ENCODE results near the gene STK39.

The STK39 gene

DNA sequence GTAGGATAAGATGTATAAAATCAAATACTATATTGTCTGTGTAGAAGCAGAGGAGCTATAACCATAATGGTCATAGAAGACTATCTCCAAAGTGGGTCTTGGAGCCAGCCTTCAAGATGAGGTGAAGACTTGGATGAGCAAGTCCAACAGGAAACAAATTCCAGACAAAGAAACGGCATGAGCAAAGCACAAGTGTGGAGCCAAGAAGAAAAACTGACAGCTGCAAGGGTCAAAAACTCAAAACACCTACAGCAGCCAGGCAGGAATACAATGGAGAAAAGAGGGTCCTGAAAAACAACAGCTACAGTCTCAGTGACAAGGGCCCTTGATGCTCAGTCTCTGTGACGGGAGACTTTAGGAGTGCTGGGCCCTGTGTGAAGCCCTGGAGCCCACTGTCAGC is 102.4 kb downstream of the STK39 start:
- no peak overlapping the region for H3K14ac ChIP-seq (ENCODE audit: low read length in 2 of 2)
- H3K23ac ChIP-seq (ENCODE audit: low read length in 2 of 2): no peak overlapping the region
- H3K9ac ChIP-seq (ENCODE audit: low read length): no peak overlapping the region
- no peak overlapping the region for H3K27ac ChIP-seq (ENCODE audit: low read length, poor library complexity, severe bottlenecking)
- H2BK5ac ChIP-seq (ENCODE audit: low read depth, low read length, poor library complexity, severe bottlenecking): no peak overlapping the region
- H3K79me1 ChIP-seq (replicated peaks; ENCODE audit: low read length, poor library complexity, severe bottlenecking): peaks cover 17% of the 10 kb centered on the region
- no peak overlapping the region for H2BK12ac ChIP-seq (ENCODE audit: low read length in 2 of 2)
- no peak overlapping the region for H3K4me3 ChIP-seq (ENCODE audit: insufficient read depth in 1 of 2, low read depth in 1 of 2, low read length in 2 of 2)
- 88% methylated on average over 2 of the region's 2 CpGs for WGBS
- no peak overlapping the region for H2BK15ac ChIP-seq (ENCODE audit: low read depth, poor library complexity, severe bottlenecking)
- no peak for DNase-seq
- no peak overlapping the region for H2AK5ac ChIP-seq (ENCODE audit: low read length, severe bottlenecking)
- H3K9me3 ChIP-seq (ENCODE audit: control insufficient read depth, low read length): no peaks in the 10 kb centered on the region
- H2AFZ ChIP-seq (ENCODE audit: low read depth, low read length): no peak overlapping the region
- H3K4me2 ChIP-seq (ENCODE audit: low read length, poor library complexity, severe bottlenecking): no peak overlapping the region
- no peak overlapping the region for H3K4ac ChIP-seq (ENCODE audit: low read depth in 1 of 2, low read length in 2 of 2)
- H2BK120ac ChIP-seq (ENCODE audit: low read depth, low read length): no peak overlapping the region
- H3K36me3 ChIP-seq (ENCODE audit: control insufficient read depth in 1 of 2, insufficient read depth in 2 of 2, low read depth in 1 of 2, low read length in 2 of 2): peaks cover 7 to 11% of the 10 kb centered on the region in 2 experiments
- peaks cover 3% of the 10 kb centered on the region for H3K4me1 ChIP-seq (ENCODE audit: control insufficient read depth, insufficient read depth, low read depth, low read length)
- no peak overlapping the region for H4K8ac ChIP-seq (ENCODE audit: low read length)
- H3K27me3 ChIP-seq (ENCODE audit: control insufficient read depth in 1 of 2, insufficient read depth in 1 of 2, low read length in 2 of 2): no peaks in the 10 kb centered on the region
- H4K91ac ChIP-seq (ENCODE audit: low read length): no peak overlapping the region
- no peak overlapping the region for H3K18ac ChIP-seq (ENCODE audit: low read depth in 1 of 2, low read length in 2 of 2)

GRCh38 chr2:168143813-168144212 is 103.6 kb downstream of the STK39 start:
- Histone ChIP-seq H3K18ac (ENCODE audit: low read depth in 1 of 2, low read length in 2 of 2) (no peak overlapping the region), H2BK120ac (ENCODE audit: low read depth, low read length) (no peak overlapping the region), H3K9me3 (ENCODE audit: control insufficient read depth, low read length) (no peaks in the 10 kb centered on the region), H2AK5ac (ENCODE audit: low read length, severe bottlenecking) (no peak overlapping the region), H2BK5ac (ENCODE audit: low read depth, low read length, poor library complexity, severe bottlenecking) (no peak overlapping the region), H2BK12ac (ENCODE audit: low read length in 2 of 2) (no peak overlapping the region), H2BK15ac (ENCODE audit: low read depth, poor library complexity, severe bottlenecking) (no peak overlapping the region), H3K9ac (ENCODE audit: low read length) (no peak overlapping the region), H3K14ac (ENCODE audit: low read length in 2 of 2) (no peak overlapping the region), H4K8ac (ENCODE audit: low read length) (no peak overlapping the region), H2AFZ (ENCODE audit: low read depth, low read length) (no peak overlapping the region), H3K79me1 (replicated peaks; ENCODE audit: low read length, poor library complexity, severe bottlenecking) (peaks cover 15% of the 10 kb centered on the region), H3K4me1 (ENCODE audit: control insufficient read depth, insufficient read depth, low read depth, low read length) (no peaks in the 10 kb centered on the region), H3K4me3 (ENCODE audit: insufficient read depth in 1 of 2, low read depth in 1 of 2, low read length in 2 of 2) (no peak overlapping the region), H3K27me3 (ENCODE audit: control insufficient read depth in 1 of 2, insufficient read depth in 1 of 2, low read length in 2 of 2) (no peaks in the 10 kb centered on the region), H3K23ac (ENCODE audit: low read length in 2 of 2) (no peak overlapping the region), H4K91ac (ENCODE audit: low read length) (no peak overlapping the region), H3K36me3 (ENCODE audit: control insufficient read depth in 1 of 2, insufficient read depth in 2 of 2, low read depth in 1 of 2, low read length in 2 of 2) (peaks cover 7 to 13% of the 10 kb centered on the region in 2 experiments), H3K4me2 (ENCODE audit: low read length, poor library complexity, severe bottlenecking) (no peak overlapping the region), H3K4ac (ENCODE audit: low read depth in 1 of 2, low read length in 2 of 2) (no peak overlapping the region), H3K27ac (ENCODE audit: low read length, poor library complexity, severe bottlenecking) (no peak overlapping the region)
- 98% methylated on average over 3 of the region's 3 CpGs for WGBS
- no peak for DNase-seq

- H4K91ac ChIP-seq (ENCODE audit: low read length): no peak overlapping the region
- H2BK5ac ChIP-seq (ENCODE audit: low read depth, low read length, poor library complexity, severe bottlenecking): no peak overlapping the region
- H3K4me2 ChIP-seq (ENCODE audit: low read length, poor library complexity, severe bottlenecking): no peak overlapping the region
- no peak for DNase-seq
- H3K36me3 ChIP-seq (ENCODE audit: control insufficient read depth in 1 of 2, insufficient read depth in 2 of 2, low read depth in 1 of 2, low read length in 2 of 2): peaks cover 3 to 24% of the 10 kb centered on the region in 2 experiments
- H3K79me1 ChIP-seq (replicated peaks; ENCODE audit: low read length, poor library complexity, severe bottlenecking): peaks cover 7% of the 10 kb centered on the region
- H2BK120ac ChIP-seq (ENCODE audit: low read depth, low read length): no peak overlapping the region
- no peak overlapping the region for H2AFZ ChIP-seq (ENCODE audit: low read depth, low read length)
- no peak overlapping the region for H3K23ac ChIP-seq (ENCODE audit: low read length in 2 of 2)
- H3K27me3 ChIP-seq (ENCODE audit: control insufficient read depth in 1 of 2, insufficient read depth in 1 of 2, low read length in 2 of 2): no peaks in the 10 kb centered on the region
- no peak overlapping the region for H3K18ac ChIP-seq (ENCODE audit: low read depth in 1 of 2, low read length in 2 of 2)
- no peak overlapping the region for H2BK12ac ChIP-seq (ENCODE audit: low read length in 2 of 2)
- WGBS: no CpG with 5 or more reads among the region's 5 CpGs
- H2AK5ac ChIP-seq (ENCODE audit: low read length, severe bottlenecking): no peak overlapping the region
- H3K9ac ChIP-seq (ENCODE audit: low read length): no peak overlapping the region
- no peak overlapping the region for H3K27ac ChIP-seq (ENCODE audit: low read length, poor library complexity, severe bottlenecking)
- no peak overlapping the region for H3K4me3 ChIP-seq (ENCODE audit: insufficient read depth in 1 of 2, low read depth in 1 of 2, low read length in 2 of 2)
- H3K14ac ChIP-seq (ENCODE audit: low read length in 2 of 2): no peak overlapping the region
- H3K4ac ChIP-seq (ENCODE audit: low read depth in 1 of 2, low read length in 2 of 2): no peak overlapping the region
- H2BK15ac ChIP-seq (ENCODE audit: low read depth, poor library complexity, severe bottlenecking): no peak overlapping the region
- no peak overlapping the region for H4K8ac ChIP-seq (ENCODE audit: low read length)
- peaks cover 2% of the 10 kb centered on the region for H3K4me1 ChIP-seq (ENCODE audit: control insufficient read depth, insufficient read depth, low read depth, low read length)
- no peaks in the 10 kb centered on the region for H3K9me3 ChIP-seq (ENCODE audit: control insufficient read depth, low read length)
These were observed 106.5 kb downstream of the STK39 start for GRCh38 chr2:168140892-168141291.

- Histone ChIP-seq H3K4me2 (ENCODE audit: low read length, poor library complexity, severe bottlenecking) (no peak overlapping the region), H2BK15ac (ENCODE audit: low read depth, poor library complexity, severe bottlenecking) (no peak overlapping the region), H3K27me3 (ENCODE audit: control insufficient read depth in 1 of 2, insufficient read depth in 1 of 2, low read length in 2 of 2) (no peaks in the 10 kb centered on the region), H4K8ac (ENCODE audit: low read length) (no peak overlapping the region), H3K18ac (ENCODE audit: low read depth in 1 of 2, low read length in 2 of 2) (no peak overlapping the region), H3K36me3 (ENCODE audit: control insufficient read depth in 1 of 2, insufficient read depth in 2 of 2, low read depth in 1 of 2, low read length in 2 of 2) (peaks cover 0 to 30% of the 10 kb centered on the region in 2 experiments), H3K4me3 (ENCODE audit: insufficient read depth in 1 of 2, low read depth in 1 of 2, low read length in 2 of 2) (no peak overlapping the region), H3K23ac (ENCODE audit: low read length in 2 of 2) (no peak overlapping the region), H2BK12ac (ENCODE audit: low read length in 2 of 2) (no peak overlapping the region), H2AFZ (ENCODE audit: low read depth, low read length) (no peak overlapping the region), H3K27ac (ENCODE audit: low read length, poor library complexity, severe bottlenecking) (no peak overlapping the region), H4K91ac (ENCODE audit: low read length) (no peak overlapping the region), H3K4me1 (ENCODE audit: control insufficient read depth, insufficient read depth, low read depth, low read length) (peaks cover 2% of the 10 kb centered on the region), H2BK5ac (ENCODE audit: low read depth, low read length, poor library complexity, severe bottlenecking) (no peak overlapping the region), H3K14ac (ENCODE audit: low read length in 2 of 2) (no peak overlapping the region), H3K9ac (ENCODE audit: low read length) (no peak overlapping the region), H2AK5ac (ENCODE audit: low read length, severe bottlenecking) (no peak overlapping the region), H2BK120ac (ENCODE audit: low read depth, low read length) (no peak overlapping the region), H3K79me1 (replicated peaks; ENCODE audit: low read length, poor library complexity, severe bottlenecking) (peaks cover 6% of the 10 kb centered on the region), H3K4ac (ENCODE audit: low read depth in 1 of 2, low read length in 2 of 2) (no peak overlapping the region), H3K9me3 (ENCODE audit: control insufficient read depth, low read length) (no peaks in the 10 kb centered on the region)
- 90% methylated on average over 2 of the region's 4 CpGs for WGBS
- DNase-seq: no peak
These were observed 107.5 kb downstream of the STK39 start for GRCh38 chr2:168139852-168140251.

Measured in mesenchymal stem cell (in vitro differentiated cells and primary cell).